Neural cell (in vitro differentiated cells): ENCODE results near the gene RPL12.

Experiments
- CTCF ChIP-seq: fragments of 450-650 bp; IDR thresholded peaks from 2 replicates; pipeline ENCODE4 v1.5.1; 2014; ENCODE audit warnings: antibody characterized with exemption, mild to moderate bottlenecking, moderate library complexity; ENCODE audit not compliant: poor library complexity, severe bottlenecking
- EP300 ChIP-seq: fragments of 450-650 bp; conservative IDR thresholded peaks from 2 replicates; pipeline ENCODE4 v1.6.1; 2014; ENCODE audit warnings: antibody characterized with exemption, mild to moderate bottlenecking, moderate library complexity; ENCODE audit not compliant: poor library complexity, severe bottlenecking
- EZH2 ChIP-seq: fragments of 200-600, 300-800 bp; shearing (Covaris generic), sonication (generic); IDR thresholded peaks from 2 replicates; pipeline ENCODE4 v1.6.1; 2014; ENCODE audit warnings: antibody characterized with exemption, low read length, borderline replicate concordance, mild to moderate bottlenecking; ENCODE audit not compliant: insufficient read depth, poor library complexity, severe bottlenecking
- POLR2AphosphoS5 ChIP-seq: IDR thresholded peaks from 2 replicates; pipeline ENCODE4 v1.6.1; 2012
- RAD21 ChIP-seq: fragments of 450-650 bp; conservative IDR thresholded peaks from 2 replicates; pipeline ENCODE4 v1.6.1; 2014; ENCODE audit warnings: antibody characterized with exemption, mild to moderate bottlenecking, moderate library complexity
- REST ChIP-seq: IDR thresholded peaks from 2 replicates; pipeline ENCODE4 v1.6.1; 2012; ENCODE audit warnings: borderline replicate concordance
- SMC3 ChIP-seq: fragments of 450-650 bp; conservative IDR thresholded peaks from 2 replicates; pipeline ENCODE4 v1.6.1; 2014; ENCODE audit warnings: antibody characterized with exemption, mild to moderate bottlenecking, moderate library complexity; ENCODE audit not compliant: poor library complexity
- TAF1 ChIP-seq: IDR thresholded peaks from 2 replicates; pipeline ENCODE4 v1.6.1; 2012; ENCODE audit warnings: low read depth

GRCh38 chr9:127398275-127398647 is 52.9 kb downstream of the RPL12 start:
- TF ChIP-seq CTCF (no peak), POLR2AphosphoS5 (no peak), TAF1 (no peak), RAD21 (no peak), EZH2 (no peak), REST (no peak), SMC3 (no peak), EP300 (no peak)
